Middle frontal gyrus (tissue), 1 donor: ENCODE results near the gene PFDN4.

Experiments used
- DNase-seq: peaks from one replicate; pipeline ENCODE4 v3.0.0-alpha.2; 2015; ENCODE audit warnings: low spot score; ENCODE audit errors: extremely low spot score

PFDN4 gene

GRCh38 chr20:54267483-54268003 lies 59.7 kb downstream of the PFDN4 start:
- no peak for DNase-seq

GRCh38 chr20:54268941-54269340 lies 61.1 kb downstream of the PFDN4 start:
- DNase-seq = no peak
